ENCODE results near the gene TRAPPC10. TPM values are rescaled to one million over a fixed set of nuclear protein-coding genes. Genes with fewer than 3 reads are reported as not detected.

Gene TRAPPC10
- total RNA-seq, 2 experiments from 2014 or later, result 98.1 to 101 TPM

DNA sequence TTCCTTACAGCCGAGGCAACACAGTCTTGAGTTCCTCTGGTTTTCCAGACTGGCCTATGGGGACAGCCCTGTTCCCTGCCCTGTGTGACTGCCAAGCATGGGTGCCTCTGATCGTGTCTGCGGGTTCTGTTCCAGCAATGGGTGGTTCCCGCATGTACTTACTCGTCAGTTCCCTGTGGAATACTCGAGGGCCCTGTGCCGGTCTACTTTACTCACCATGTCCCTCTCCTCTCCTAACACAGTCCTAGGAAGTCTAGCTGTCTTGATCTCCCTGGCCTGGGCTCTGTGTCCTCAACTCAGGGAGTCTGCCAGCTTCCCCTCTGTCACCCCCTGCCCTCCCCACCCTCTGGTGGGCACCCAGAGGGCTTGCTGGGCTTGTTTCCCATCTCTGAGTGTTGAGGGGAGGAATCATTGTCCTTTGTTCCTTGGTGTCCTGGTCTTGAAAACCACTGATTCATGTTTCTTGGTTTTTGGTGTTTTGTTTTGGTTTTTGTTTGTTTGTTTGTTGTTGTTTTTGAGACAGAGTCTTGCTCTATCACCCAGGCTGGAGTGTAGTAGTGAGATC lies 36.0 kb downstream of the TRAPPC10 start:
- Histone ChIP-seq H3K36me3 (ENCODE audit: insufficient read depth, low read length) (peaks cover 66% of the 10 kb centered on the region), H3K27ac (ENCODE audit: low read depth in 1 of 2, low read length in 2 of 2) (no peak overlapping the region), H3K9me3 (ENCODE audit: control insufficient read depth in 1 of 2, insufficient read depth in 1 of 2, low read length in 2 of 2) (no peaks in the 10 kb centered on the region), H3K27me3 (ENCODE audit: control insufficient read depth in 1 of 2, insufficient read depth in 2 of 2, low read length in 2 of 2) (no peaks in the 10 kb centered on the region), H3K4me1 (ENCODE audit: insufficient read depth, low read length) (peaks cover 13% of the 10 kb centered on the region), H3K4me3 (ENCODE audit: low read length) (no peak overlapping the region)
- POLR2A ChIA-PET, result interaction anchor here (1.7 kb wide), 1 partner anchor 36 kb away, joined by 4 read pairs; no protein-coding TSS in a partner anchor
- Mint-ChIP-seq H3K27me3 (no peaks in the 10 kb centered on the region), H3K27ac (peak overlapping the region; percentile 4), H3K36me3 (ENCODE audit: low read depth) (peaks cover 82% of the 10 kb centered on the region), H3K4me3 (no peak overlapping the region), H3K9me3 (no peaks in the 10 kb centered on the region), H3K4me1 (ENCODE audit: low read depth) (peaks cover 27% of the 10 kb centered on the region)
- ATAC-seq (ENCODE audit: poor library complexity) (no peak), DNase-seq (no peak)
- intact Hi-C loops (cut with DNase I, micrococcal nuclease), result no loop called here
- TF ChIP-seq, protein P1, sequence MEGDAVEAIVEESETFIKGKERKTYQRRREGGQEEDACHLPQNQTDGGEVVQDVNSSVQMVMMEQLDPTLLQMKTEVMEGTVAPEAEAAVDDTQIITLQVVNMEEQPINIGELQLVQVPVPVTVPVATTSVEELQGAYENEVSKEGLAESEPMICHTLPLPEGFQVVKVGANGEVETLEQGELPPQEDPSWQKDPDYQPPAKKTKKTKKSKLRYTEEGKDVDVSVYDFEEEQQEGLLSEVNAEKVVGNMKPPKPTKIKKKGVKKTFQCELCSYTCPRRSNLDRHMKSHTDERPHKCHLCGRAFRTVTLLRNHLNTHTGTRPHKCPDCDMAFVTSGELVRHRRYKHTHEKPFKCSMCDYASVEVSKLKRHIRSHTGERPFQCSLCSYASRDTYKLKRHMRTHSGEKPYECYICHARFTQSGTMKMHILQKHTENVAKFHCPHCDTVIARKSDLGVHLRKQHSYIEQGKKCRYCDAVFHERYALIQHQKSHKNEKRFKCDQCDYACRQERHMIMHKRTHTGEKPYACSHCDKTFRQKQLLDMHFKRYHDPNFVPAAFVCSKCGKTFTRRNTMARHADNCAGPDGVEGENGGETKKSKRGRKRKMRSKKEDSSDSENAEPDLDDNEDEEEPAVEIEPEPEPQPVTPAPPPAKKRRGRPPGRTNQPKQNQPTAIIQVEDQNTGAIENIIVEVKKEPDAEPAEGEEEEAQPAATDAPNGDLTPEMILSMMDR (IDR thresholded peaks at IDR 0.05), result no peak
- CTCF ChIA-PET, result no interaction called here

DNA sequence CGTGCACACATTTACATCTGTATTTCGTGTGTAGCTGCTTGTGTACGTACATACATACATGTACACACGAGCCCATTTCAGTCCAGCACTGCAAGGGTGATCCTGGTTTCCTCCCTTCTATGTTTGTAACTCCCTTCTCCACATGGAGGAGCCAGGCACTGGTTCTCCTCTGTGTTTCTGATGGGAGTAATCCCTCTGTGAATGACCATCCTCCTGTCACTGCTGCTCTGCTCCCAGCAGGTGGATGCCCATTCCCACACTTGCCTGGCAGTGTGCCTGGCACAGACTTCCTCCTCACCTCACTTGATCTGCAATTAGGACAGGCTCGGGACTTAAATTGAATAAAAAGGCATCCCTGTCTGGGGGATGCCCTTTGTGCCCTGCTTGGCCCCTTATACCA lies 37.1 kb downstream of the TRAPPC10 start:
- H3K4me1 Mint-ChIP-seq (ENCODE audit: low read depth), result peaks cover 19% of the 10 kb centered on the region

DNA sequence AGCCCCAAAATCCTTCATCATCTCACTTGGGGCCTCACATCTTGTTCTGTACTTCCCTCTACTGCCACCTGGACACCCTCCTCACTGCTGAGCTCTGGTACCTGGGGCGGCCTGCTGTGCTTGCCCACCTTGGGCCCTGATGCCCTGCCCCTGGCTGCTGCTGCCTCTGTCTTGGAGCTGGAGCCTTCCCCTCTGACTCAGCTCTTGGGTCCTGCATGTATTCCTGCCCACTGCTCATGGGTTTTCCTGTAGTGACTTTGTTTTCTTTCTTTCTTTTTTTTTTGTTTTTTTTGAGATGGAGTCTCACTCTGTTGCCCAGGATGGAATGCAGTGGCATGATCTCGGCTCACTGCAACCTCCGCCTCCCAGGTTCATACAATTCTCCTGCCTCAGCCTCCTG lies 37.5 kb downstream of the TRAPPC10 start:
- H3K36me3 Mint-ChIP-seq (ENCODE audit: low read depth), result peaks cover 84% of the 10 kb centered on the region
- no peak for ATAC-seq (ENCODE audit: poor library complexity)
- no peaks in the 10 kb centered on the region for H3K27me3 ChIP-seq (ENCODE audit: control insufficient read depth in 1 of 2, insufficient read depth in 2 of 2, low read length in 2 of 2)

More for the DNA sequence above, 37.1 kb downstream of the TRAPPC10 start:
- Histone ChIP-seq H3K4me3 (ENCODE audit: low read length) (no peak overlapping the region), H3K4me1 (ENCODE audit: insufficient read depth, low read length) (peaks cover 13% of the 10 kb centered on the region), H3K27ac (ENCODE audit: low read depth in 1 of 2, low read length in 2 of 2) (no peak overlapping the region), H3K36me3 (ENCODE audit: insufficient read depth, low read length) (peaks cover 71% of the 10 kb centered on the region), H3K27me3 (ENCODE audit: control insufficient read depth in 1 of 2, insufficient read depth in 2 of 2, low read length in 2 of 2) (no peaks in the 10 kb centered on the region), H3K9me3 (ENCODE audit: control insufficient read depth in 1 of 2, insufficient read depth in 1 of 2, low read length in 2 of 2) (no peaks in the 10 kb centered on the region)
- no peak for ATAC-seq (ENCODE audit: poor library complexity)
- ChIA-PET POLR2A (interaction anchor here (1.7 kb wide), 1 partner anchor 35 kb away, joined by 4 read pairs; no protein-coding TSS in a partner anchor), CTCF (no interaction called here)
- peak overlapping the region; percentile 13 for H3K27ac Mint-ChIP-seq
- no peak for DNase-seq
- peaks cover 84% of the 10 kb centered on the region for H3K36me3 Mint-ChIP-seq (ENCODE audit: low read depth)
- H3K9me3 Mint-ChIP-seq, result no peaks in the 10 kb centered on the region
- no peak overlapping the region for H3K4me3 Mint-ChIP-seq
- intact Hi-C loops (cut with DNase I, micrococcal nuclease), result no loop called here
- TF ChIP-seq, protein P1 (IDR thresholded peaks at IDR 0.05), result no peak
- no peaks in the 10 kb centered on the region for H3K27me3 Mint-ChIP-seq

More for the DNA sequence above, 37.5 kb downstream of the TRAPPC10 start:
- no peaks in the 10 kb centered on the region for H3K27me3 Mint-ChIP-seq
- H3K4me1 Mint-ChIP-seq (ENCODE audit: low read depth), result peaks cover 15% of the 10 kb centered on the region
- no peaks in the 10 kb centered on the region for H3K9me3 Mint-ChIP-seq
- H3K36me3 ChIP-seq (ENCODE audit: insufficient read depth, low read length), result peaks cover 74% of the 10 kb centered on the region
- ChIA-PET CTCF (no interaction called here), POLR2A (interaction anchor here (1.7 kb wide), 1 partner anchor 34 kb away, joined by 4 read pairs; no protein-coding TSS in a partner anchor)
- no peak for DNase-seq
- H3K4me1 ChIP-seq (ENCODE audit: insufficient read depth, low read length), result peaks cover 13% of the 10 kb centered on the region
- TF ChIP-seq, protein P1 (IDR thresholded peaks at IDR 0.05), result no peak
- H3K4me3 Mint-ChIP-seq, result no peak overlapping the region
- H3K9me3 ChIP-seq (ENCODE audit: control insufficient read depth in 1 of 2, insufficient read depth in 1 of 2, low read length in 2 of 2), result no peaks in the 10 kb centered on the region
- intact Hi-C loops (cut with DNase I, micrococcal nuclease), result no loop called here
- H3K27ac ChIP-seq (ENCODE audit: low read depth in 1 of 2, low read length in 2 of 2), result no peak overlapping the region
- H3K4me3 ChIP-seq (ENCODE audit: low read length), result no peak overlapping the region
- peak overlapping the region; percentile 27 for H3K27ac Mint-ChIP-seq
